ENCODE measurements around the gene GRB7.

GRCh38 chr17:39744075-39744835, 6.5 kb downstream of the GRB7 start:
- TF ChIP-seq POLR2A (IDR thresholded peaks at IDR 0.05) (no peak), POLR2AphosphoS5 (IDR thresholded peaks at IDR 0.05) (no peak)
- TF ChIP-seq, protein P1, sequence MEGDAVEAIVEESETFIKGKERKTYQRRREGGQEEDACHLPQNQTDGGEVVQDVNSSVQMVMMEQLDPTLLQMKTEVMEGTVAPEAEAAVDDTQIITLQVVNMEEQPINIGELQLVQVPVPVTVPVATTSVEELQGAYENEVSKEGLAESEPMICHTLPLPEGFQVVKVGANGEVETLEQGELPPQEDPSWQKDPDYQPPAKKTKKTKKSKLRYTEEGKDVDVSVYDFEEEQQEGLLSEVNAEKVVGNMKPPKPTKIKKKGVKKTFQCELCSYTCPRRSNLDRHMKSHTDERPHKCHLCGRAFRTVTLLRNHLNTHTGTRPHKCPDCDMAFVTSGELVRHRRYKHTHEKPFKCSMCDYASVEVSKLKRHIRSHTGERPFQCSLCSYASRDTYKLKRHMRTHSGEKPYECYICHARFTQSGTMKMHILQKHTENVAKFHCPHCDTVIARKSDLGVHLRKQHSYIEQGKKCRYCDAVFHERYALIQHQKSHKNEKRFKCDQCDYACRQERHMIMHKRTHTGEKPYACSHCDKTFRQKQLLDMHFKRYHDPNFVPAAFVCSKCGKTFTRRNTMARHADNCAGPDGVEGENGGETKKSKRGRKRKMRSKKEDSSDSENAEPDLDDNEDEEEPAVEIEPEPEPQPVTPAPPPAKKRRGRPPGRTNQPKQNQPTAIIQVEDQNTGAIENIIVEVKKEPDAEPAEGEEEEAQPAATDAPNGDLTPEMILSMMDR (IDR thresholded peaks at IDR 0.05), result no peak
